Measurements from ENCODE around the gene CFAP107.
"Not testable (repeated sequence)": the region's sequence is repeated elsewhere in the genome, so short reads cannot be mapped to it uniquely, and the experiment has no call there.

CFAP107 gene

DNA sequence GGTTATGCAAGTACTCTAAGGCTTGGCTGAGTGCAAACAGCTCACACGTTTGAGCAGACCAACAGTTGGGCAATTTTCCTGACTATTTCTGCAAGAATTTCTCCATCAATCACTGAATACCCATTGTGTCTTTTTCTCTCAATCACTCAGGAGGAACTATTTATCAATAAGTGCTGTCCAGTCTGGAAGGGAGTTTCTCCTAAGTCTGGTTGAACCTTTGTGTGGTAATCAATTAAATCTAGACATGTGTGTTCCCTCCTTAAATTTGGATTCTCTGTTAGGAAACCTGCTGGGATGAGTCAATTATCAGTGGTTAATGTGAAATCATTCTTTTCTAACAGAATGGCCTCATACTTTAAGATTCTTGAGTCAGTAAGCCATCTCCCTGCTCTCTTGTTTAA, 36.9 kb upstream of the CFAP107 start:
- ChIA-PET POLR2A (ENCODE audit: low non-redundant PET) (no interaction called here), CTCF (interaction anchor here (0.6 kb wide), 1 partner anchor 20 kb away, joined by 3 read pairs; no protein-coding TSS in a partner anchor)
- no peak overlapping the region for H3K27ac ChIP-seq
- DNase-seq (ENCODE audit: low spot score) = no peak
- TF ChIP-seq, protein P1, sequence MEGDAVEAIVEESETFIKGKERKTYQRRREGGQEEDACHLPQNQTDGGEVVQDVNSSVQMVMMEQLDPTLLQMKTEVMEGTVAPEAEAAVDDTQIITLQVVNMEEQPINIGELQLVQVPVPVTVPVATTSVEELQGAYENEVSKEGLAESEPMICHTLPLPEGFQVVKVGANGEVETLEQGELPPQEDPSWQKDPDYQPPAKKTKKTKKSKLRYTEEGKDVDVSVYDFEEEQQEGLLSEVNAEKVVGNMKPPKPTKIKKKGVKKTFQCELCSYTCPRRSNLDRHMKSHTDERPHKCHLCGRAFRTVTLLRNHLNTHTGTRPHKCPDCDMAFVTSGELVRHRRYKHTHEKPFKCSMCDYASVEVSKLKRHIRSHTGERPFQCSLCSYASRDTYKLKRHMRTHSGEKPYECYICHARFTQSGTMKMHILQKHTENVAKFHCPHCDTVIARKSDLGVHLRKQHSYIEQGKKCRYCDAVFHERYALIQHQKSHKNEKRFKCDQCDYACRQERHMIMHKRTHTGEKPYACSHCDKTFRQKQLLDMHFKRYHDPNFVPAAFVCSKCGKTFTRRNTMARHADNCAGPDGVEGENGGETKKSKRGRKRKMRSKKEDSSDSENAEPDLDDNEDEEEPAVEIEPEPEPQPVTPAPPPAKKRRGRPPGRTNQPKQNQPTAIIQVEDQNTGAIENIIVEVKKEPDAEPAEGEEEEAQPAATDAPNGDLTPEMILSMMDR (conservative IDR thresholded peaks at IDR 0.05; ENCODE audit: low read depth) = no peak

DNA sequence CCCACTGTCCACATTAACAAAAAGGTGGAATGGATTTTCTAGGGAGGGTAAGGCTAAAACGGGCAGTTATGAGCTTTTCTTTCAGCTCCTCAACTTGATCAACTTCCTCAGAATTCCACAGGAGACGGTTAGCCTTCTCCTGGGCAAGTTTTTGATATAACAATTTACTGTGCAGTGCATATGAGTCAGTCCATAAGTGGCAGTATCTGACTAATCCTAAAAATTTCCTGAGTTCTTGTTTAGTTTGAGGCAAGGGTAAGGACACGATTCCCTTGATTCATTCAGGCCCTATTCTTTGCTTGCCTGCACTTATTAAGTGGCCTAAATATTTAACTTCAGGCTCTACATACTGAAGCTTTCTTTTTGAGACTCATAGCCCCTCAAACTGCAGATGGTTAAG, 36.3 kb upstream of the CFAP107 start:
- no peak overlapping the region for H3K27ac ChIP-seq
- POLR2A ChIA-PET (ENCODE audit: low non-redundant PET) = no interaction called here
- DNase-seq (ENCODE audit: low spot score) = no peak
- CTCF ChIA-PET = no interaction called here
- TF ChIP-seq, protein P1 (conservative IDR thresholded peaks at IDR 0.05; ENCODE audit: low read depth) = no peak

DNA sequence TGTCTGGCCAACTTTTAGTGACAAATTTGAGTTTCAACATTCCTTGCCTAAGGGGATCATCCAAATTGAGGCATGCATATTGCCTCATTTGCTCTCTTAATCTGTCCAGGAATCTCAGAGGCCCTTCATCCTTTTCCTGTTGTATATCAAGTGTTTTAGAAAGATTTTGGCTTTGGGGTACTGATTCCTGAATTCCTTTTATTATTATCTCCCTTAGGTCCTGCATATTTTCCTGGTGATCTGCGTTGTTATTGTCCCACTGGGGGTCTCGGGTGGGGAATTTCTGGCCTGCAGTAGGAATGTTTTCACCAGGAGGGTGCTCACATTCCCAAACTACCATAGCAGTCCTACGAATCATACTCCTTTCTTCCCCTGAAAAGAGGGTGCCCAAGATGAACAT, 34.5 kb upstream of the CFAP107 start:
- CTCF ChIA-PET = no interaction called here
- TF ChIP-seq, protein P1 (conservative IDR thresholded peaks at IDR 0.05; ENCODE audit: low read depth) = no peak

DNA sequence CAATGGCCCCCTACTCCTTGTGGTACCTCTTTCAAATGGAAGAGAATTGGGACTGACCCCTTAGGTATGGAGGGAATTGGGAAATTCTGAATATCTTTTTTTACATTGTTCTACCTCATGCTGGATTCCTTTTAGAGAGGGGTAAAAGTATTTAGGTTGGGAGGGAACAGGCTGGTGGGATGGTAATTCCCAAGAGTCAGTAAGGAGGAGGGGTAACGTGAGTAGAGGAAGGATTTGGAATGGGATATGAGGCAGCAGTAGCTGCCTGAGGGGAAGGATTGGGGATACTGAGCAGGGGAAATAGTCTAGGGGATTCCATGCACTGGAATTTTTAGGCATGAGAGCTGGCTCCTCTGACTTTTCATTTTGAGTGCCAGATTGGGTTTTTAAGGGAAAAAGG, 33.9 kb upstream of the CFAP107 start:
- CTCF ChIA-PET = no interaction called here
- DNase-seq (ENCODE audit: low spot score) = no peak
- H3K27ac ChIP-seq = no peak overlapping the region
- POLR2A ChIA-PET (ENCODE audit: low non-redundant PET) = no interaction called here
- TF ChIP-seq, protein P1 (conservative IDR thresholded peaks at IDR 0.05; ENCODE audit: low read depth) = no peak

More for the DNA sequence above, 34.5 kb upstream of the CFAP107 start:
- POLR2A ChIA-PET (ENCODE audit: low non-redundant PET) = no interaction called here
- no peak overlapping the region for H3K27ac ChIP-seq
- DNase-seq (ENCODE audit: low spot score) = no peak

DNA sequence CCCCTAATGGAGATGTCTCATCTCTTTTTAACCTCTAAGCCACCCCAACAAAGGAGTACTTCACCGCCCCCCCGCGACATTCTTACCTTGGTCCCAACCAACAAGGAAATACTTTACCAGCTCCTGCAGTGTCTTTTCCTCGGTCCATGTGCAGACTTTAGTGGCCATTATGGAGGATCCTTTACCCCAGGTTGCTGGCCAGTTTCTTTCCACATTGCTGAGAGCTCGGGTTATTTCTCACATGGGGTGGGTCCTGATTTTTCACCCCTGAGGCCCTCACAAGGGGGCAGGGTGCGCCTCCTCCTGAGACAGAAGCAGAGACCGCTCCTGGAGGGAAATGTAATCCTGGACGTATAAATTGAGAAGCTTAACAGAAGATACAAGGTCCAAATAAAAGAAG, 33.1 kb upstream of the CFAP107 start:
- ChIA-PET CTCF (no interaction called here), POLR2A (ENCODE audit: low non-redundant PET) (no interaction called here)
- TF ChIP-seq, protein P1 (conservative IDR thresholded peaks at IDR 0.05; ENCODE audit: low read depth) = no peak
- H3K27ac ChIP-seq = no peak overlapping the region
- no peak for DNase-seq (ENCODE audit: low spot score)

DNA sequence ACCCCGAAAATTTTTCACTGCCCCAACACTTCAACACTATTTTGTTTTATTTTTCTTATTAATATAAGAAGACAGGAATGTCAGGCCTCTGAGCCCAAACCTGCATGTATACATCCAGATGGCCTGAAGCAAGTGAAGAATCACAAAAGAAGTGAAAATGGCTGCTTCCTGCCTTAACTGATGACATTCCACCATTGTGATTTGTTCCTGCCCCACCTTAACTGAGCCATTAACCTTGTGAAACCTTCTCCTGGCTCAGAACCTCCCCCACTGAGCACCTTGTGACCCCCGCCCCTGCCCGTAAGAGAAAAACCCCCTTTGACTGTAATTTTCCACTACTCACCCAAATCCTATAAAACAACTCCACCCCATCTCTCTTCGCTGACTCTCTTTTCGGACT, 32.3 kb upstream of the CFAP107 start:
- H3K27ac ChIP-seq; DNase-seq (ENCODE audit: low spot score); CTCF ChIA-PET; POLR2A ChIA-PET (ENCODE audit: low non-redundant PET): not testable (repeated sequence)

DNA sequence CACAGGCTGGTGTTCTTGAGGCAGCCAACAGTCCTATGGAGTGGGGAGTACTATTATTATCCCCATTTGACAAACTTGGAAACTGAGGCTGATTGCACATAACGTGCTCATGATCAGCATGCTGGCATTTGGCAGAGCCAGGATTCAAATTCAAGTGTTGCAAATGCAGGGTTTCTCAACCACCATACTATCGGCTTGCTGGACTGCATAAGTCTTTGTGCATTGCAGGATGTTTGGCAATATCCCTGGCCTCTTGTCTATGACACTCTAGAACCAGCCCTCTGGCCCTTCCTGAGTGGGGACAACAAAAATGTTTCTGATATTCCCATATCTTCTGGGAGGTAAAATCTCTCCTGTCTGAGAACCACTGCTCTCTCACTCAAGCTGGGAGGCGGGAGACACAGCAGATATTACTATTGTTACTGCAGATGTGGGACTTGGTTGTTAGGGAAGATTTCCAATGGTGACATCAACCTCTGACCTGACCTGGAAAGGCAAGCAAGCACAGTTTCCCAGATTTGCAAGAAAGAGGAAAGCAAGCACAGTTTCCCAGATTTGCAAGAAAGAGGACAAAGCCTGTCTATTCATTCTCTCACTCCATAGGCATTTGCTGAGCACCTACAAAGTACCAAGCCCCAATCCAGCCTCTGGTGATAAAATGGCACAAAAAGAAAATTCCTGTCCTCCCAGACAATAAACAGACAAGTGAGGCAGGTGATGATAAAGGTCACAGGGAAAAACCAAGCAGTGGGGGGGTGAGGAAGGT, 31.1 kb upstream of the CFAP107 start:
- no peak overlapping the region for H3K27ac ChIP-seq
- no peak for DNase-seq (ENCODE audit: low spot score)
- CTCF ChIA-PET = no interaction called here
- TF ChIP-seq, protein P1 (conservative IDR thresholded peaks at IDR 0.05; ENCODE audit: low read depth) = no peak
- POLR2A ChIA-PET (ENCODE audit: low non-redundant PET) = no interaction called here
